C4-2B (cell line): ENCODE measurements around the gene FBXL14.

Source experiments
- CTCF ChIP-seq: fragments of 450-650 bp; conservative IDR thresholded peaks from 2 replicates; pipeline ENCODE4 v1.5.1; 2017; ENCODE audit warnings: mild to moderate bottlenecking
- ZFX ChIP-seq: fragments of 450-650 bp; IDR thresholded peaks from 2 replicates; pipeline ENCODE4 v1.6.1; 2017

GRCh38 chr12:1595690-1596347, 1.4 kb upstream of the FBXL14 start:
- no peak for TF ChIP-seq CTCF
- TF ChIP-seq ZFX = no peak
